CD4-positive, alpha-beta T cell treated with Interleukin-12 subunit alpha and Interleukin-12 subunit beta, for 1 hour (primary cell): ENCODE results near the gene PIGL.
"Not testable (repeated sequence)": the region's sequence is repeated elsewhere in the genome, so short reads cannot be mapped to it uniquely, and the experiment has no call there.

Source experiments
- DNase-seq: peaks from one replicate; pipeline ENCODE4 v3.0.0-alpha.2; 2020

PIGL gene

DNA sequence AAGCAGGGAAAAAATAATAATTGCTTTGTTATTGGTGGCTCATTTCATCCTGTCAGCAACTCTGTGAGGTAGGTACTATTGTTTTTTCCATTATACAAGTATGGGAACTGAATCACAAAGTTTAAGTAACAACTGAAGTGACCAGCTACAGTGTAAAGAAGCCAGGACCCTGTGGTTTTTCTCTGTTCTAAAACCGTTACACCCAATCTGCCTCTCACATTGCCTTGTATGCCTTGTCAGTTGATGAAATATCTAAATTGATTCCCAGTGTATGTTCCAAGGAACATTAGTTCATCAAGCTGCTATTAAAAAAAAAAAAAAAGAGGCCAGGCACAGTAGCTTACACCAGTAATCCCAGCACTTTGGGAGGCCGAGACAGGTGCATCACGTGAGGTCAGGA, 5.4 kb downstream of the PIGL start:
- DNase-seq: no peak

DNA sequence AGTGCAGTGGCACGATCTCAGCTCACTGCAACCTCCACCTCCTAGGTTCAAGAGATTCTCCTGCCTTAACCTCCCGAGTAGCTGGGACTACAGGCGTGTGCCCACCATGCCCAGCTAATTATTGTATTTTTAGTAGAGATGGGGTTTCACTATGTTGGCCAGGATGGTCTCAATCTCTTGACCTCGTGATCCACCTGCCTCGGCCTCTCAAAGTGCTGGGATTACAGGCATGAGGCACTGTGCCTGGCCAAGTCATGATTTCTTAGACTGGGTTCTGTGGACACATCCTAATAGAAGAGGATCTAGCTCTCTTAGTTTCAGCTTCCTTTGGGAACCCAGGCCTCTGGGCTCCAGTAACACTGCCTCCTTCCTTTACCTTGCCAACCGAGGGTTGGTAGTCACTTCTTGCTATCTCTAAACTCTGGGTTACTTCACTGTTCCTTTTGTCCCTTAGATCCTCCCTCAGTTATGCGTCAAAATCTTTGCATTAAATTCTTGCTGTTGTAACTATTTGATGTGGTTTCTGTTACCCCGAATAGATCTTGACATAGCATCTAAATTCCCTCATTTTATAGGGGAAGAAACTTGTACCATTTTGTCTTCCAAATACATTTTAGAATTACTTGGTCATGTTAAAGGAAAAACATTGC, 13.0 kb downstream of the PIGL start:
- DNase-seq: not testable (repeated sequence)

DNA sequence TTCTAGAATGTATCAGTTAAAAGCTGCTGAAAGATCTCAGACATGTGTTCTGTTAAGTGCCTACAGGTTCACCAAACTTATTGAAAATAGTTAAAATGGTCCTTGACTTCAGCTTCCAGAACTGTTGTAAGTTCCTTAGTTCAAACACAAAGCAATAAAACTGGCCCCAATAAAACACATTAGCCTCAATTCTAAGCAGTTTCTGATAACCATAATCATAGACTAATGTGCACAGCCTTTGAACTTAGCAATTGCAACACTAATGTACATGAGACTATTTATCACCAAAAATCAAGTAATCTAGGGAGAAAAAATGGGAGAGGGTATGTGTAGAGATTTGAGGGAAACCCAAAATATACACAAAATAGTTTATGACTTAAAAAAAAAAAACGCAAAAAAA, 15.4 kb downstream of the PIGL start:
- DNase-seq: no peak

DNA sequence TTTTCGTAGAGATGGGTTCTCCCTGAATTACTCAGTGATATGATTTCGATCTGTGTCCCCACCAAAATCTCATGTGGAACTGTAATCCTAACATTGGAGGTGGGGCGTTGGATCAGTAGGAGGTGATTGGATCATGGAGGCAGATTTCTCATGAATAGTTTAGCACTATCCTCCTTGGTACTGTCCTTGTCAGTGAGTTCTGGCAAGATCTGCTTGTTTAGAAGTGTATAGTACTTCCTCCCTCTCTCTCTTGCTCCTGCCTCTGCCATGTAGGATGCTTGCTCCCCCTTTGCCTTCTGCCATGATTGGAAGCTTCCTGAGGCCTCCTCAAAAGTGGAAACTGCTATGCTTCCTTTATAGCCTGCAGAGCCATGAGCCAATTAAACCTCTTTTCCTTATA, 22.9 kb downstream of the PIGL start:
- DNase-seq: no peak

DNA sequence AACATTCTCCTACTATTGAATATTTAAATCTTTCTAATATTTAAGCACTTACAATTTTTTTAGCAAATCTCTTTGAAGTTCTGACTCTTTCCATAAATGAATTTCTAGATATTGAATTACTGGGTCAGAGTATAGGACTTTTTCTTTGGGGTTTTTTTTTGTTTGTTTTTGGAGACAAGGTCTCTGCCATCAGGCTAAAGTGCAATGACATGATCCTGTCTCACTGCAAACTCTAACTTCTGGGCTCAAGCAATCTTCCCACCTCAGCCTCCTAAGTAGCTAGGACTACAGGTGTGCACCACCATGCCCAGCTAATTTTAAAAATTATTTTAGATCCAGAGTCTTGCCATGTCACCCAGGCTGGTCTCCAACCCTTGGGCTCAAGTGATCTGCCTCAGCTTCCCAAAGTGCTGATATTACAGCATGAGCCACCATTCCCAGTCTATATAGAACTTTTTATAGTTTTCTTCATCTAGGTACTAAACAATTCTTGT, 24.9 kb downstream of the PIGL start:
- no peak for DNase-seq

DNA sequence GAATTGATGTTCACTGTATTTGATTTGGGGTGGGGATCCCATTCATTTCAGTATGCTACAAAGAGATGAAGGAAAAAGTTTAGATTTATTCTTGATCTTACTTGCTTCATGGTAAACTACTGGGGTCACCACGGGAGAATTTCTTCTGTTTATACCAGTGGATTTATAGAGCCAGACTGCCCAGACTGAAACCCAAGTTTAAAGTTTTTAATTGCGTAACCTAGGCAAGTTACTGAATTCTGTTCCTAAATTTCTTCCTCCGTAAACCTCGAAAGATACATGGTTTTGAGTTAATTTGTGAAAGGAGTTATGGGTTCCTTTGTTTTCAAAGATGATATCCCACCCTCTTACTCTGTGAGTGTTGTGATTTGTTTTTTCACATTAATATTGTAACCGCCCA, 26.4 kb downstream of the PIGL start:
- no peak for DNase-seq

DNA sequence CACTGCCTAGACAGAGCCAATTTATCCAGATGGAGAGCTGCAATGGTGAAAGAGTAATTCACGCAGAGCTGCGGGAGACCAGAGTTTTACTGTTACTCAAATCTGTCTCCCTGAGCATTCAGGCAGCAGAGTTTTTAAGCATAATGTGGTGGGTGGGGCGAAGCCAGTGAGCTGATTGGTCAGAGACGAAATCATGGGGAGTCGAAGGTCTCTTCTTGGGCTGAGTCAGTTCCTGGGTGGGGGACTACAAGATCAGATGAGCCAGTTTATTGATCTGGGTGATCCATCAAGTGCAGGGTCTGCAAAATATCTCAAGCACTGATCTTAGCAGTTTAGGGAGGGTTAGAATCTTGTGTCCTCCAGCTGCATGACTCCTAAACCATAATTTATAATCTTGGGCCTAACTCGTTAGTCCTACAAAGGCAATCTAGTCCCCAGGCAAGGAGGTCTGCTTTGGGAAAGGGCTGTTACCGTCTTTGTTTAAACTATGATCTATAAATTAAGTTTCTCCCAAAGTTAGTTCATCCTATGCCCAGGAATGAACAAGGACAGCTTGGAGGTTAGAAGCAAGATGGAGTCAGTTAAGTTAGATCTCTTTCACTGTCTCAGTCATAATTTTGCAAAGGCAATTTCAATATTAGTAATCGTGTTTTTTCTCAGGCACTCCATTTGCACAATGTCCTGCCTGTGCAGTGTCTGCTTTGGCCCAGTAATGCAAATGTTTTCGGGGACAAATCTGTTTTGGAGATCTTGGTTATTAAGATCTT, 27.0 kb downstream of the PIGL start:
- DNase-seq: no peak

DNA sequence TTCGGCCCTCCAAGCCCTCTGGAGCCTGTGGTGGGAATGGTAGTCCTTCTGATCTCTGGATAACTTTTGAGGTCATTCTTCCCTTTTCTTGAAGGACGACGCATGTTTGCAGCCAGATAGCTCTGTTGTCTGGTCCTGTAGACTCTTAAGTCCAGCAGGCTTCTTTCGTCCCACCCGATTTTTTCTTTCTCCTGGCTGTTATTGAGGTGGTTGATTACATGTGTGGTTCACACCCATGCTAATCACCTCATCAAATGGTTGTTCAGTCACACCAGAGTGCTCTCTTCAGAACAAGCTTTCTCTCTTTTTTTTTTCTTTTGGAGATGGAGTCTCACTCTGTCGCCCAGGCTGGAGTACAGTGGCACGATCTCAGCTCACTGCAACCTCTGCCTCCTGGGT, 30.6 kb downstream of the PIGL start:
- no peak for DNase-seq

DNA sequence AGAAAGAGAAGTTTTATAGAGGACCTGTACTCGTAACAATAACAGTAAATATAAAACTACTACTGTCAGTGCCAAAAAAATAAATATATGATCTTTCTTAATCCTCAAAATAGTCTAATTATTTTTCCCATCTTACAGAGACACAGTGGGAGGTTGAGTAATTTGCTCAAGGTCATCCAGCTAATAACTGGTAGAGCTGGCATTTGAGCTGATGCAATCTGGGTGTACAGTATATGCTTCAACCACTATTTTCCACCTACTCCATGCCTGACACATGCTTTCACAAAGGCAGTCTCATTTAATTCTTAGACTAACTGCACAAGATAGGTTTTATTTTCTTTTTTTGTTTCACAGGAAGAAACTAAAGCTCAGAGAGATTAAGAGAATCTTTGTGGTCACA, 33.6 kb downstream of the PIGL start:
- no peak for DNase-seq

DNA sequence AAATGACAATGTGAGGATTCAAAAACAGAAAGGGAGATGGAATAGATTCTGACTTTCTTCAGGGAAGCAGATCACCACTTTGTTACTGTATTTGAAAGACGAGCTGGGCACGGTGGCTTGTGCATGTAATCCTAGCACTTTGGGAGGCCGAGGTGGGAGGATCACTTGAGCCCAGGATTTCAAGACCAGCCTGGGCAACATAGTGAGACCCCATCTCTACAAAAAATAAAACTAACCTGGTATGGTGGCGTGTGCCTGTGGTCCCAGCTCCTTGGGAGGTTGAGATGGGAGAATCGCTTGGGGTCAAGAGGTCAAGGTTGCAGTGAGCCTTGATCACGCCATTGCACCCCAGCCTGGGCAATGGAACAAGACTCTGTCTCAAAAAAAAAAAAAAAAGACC, 34.0 kb downstream of the PIGL start:
- DNase-seq: no peak

DNA sequence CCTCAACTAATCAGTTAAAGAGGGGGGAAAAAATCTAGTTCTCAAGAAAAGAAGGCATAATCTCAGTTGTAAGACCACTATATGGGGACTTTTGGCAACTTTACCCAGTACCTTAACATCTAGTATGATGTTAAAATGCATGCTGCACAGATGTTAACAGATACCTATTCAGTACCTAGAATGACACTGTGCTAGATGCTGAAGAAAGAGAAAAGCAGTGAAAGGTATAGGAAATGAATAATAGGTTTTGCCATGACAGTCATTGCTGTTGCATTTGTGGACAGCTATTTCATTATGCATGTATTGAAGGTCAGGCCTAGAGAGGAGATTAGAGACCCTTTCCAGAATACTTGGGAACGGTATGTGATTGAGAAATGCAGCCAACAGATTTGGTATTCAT, 34.5 kb downstream of the PIGL start:
- DNase-seq: no peak

DNA sequence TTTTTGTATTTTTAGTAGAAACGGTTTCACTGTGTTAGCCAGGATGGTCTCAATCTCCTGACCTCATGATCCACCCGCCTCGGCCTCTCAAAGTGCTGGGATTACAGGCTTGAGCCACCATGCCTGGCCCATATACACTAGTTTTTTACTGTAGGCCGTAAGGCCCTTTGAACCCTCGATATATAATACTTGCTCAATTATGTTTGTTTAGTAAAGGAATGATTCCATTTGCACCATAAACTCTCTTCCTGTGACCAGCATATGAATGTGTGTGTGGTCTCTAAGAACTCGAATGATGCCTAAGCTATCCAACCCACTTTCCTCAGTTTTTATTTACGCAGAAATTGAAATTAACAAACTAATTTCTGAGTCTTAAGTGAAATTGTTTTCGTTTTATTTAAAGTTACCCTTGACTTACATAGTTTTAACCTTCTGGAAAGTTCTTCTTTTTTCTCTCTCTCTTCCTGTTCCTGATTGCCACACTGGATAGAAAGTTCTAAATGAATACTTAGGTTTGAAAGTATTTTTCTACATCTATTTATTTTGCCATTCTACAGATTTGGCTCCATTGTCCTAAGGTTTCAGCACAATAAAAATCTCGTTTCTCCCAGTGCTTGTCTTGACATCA, 37.9 kb downstream of the PIGL start:
- DNase-seq: no peak

DNA sequence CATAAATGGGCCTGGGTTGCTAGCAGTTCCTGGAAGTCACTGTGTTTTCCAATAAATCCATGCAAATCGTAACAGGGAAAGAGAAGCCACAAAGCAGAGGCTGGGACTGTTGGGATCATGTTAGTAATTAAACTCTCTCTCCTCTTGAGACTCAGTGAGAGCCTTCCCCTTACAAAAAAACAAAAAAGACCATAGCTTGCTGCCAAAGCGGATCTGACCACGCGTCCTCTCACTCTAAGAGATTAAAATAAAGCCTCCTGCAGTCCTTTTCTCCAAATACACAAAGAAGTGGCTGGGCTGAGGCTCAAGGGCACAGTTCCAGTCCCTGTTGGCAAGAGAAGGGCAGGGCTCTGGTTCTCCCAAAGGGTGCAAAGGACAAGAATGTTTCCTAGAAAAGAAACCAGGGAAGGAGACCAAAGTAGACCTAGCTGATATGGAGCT, 38.5 kb downstream of the PIGL start:
- no peak for DNase-seq

DNA sequence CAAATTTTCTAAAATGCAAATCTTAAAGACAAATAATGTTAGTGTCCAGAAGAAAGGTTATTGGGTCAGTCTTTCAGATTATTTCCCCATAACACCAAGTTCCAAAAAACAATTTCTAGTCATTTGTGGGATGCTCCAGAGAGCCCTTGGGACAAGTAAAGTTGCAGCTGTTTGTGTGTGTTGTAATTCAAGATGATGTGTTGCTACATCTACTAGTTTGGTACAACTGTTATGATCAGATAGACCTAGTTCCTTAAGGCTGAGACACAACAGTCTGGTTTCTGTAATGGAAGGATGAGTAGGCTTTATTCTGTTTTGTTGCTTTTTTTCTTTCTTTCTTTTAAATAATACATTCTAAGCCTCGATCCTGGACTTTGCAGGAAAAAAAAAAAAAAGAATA, 41.9 kb downstream of the PIGL start:
- no peak for DNase-seq

DNA sequence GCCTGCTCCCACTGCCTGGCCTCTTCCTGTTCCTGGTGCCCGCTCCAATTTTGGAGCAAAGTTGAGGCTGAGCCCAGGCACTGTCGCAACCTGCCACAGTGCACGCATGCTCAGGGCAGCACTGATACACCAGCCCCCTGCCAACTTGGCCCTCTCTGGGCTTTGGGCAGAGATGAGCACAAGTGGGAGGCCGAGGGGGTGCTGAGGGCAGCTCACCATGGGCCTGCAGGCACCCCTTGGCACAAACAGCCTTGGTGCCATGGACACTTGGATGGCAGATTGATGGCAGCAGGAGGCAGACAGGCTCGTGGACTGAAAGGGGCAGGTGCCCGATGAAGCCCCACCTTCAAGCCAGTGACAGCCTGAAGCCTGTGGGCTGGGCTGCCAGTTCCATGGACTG, 42.9 kb downstream of the PIGL start:
- DNase-seq: no peak

DNA sequence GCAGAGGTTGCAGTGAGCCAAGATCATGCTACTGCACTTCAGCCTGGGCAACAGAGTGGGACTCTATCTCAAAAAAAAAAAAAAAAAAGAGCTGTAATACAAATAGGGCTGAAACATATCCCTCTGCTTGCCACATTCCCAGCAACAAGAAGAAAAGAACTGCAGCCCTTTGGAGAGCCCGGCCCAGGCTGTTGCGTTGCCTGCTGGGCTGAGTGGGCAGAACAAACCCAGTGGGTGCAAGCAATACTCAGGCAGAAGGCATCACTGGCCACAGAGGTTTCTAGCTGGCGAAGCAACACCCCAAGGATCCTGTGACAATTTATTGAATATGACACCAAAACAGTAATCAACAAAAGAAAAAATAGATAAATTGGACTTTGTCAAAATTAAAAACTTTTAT, 44.0 kb downstream of the PIGL start:
- DNase-seq: no peak

DNA sequence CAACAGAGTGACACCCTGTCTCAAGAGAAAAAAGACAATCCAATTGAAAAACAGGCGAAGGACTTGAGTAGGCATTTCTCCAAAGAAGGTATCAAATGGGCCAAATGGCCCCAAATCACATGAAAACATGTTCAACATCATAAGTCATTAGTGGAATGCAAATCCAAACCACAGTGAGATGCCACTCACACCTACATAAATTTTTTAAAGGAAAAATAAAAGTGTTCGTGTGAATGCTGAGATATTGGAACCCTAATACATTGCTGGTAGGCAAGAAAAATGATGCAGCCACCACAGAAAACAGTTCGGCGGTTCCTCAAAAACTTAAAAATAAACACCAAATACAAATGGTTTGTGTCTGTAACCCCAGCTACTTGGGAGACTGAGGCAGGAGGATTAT, 45.2 kb downstream of the PIGL start:
- no peak for DNase-seq

DNA sequence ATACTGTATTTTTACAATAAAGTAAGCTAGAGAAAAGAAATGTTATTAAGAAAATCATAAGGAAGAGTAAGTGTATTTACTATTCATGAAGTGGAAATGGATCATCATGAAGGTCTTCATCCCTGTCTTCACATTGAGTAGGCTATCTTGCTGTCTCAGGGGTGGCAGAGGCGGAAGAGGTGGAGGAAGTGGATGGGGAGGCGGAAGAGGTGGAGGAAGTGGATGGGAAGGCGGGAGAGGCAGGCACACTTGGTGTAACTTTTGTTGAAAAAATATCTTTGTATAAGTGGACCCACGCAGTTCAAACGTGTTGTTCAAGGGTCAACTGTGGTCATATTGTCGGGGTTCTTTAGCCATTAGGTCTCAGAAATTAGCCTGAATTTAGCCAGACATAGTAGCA, 50.2 kb downstream of the PIGL start:
- DNase-seq: no peak

DNA sequence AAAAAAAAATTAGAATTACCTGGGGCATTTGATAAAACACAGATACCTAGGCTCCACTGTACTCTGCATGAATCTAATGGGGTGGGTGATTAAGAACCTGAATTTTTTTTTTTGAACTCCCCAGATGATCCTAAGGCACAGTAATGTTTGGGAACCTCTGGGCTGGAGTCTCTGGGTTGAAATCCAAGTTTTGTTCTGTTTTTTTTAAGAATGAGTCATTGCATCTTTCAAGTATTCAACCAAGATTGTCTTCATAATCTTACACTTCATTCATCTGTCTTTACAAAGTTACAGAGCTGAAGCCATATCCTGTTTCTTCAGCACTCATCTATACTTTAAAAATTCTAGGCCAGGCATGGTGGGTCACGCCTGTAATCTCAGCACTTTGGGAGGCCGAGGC, 52.6 kb downstream of the PIGL start:
- DNase-seq: no peak

DNA sequence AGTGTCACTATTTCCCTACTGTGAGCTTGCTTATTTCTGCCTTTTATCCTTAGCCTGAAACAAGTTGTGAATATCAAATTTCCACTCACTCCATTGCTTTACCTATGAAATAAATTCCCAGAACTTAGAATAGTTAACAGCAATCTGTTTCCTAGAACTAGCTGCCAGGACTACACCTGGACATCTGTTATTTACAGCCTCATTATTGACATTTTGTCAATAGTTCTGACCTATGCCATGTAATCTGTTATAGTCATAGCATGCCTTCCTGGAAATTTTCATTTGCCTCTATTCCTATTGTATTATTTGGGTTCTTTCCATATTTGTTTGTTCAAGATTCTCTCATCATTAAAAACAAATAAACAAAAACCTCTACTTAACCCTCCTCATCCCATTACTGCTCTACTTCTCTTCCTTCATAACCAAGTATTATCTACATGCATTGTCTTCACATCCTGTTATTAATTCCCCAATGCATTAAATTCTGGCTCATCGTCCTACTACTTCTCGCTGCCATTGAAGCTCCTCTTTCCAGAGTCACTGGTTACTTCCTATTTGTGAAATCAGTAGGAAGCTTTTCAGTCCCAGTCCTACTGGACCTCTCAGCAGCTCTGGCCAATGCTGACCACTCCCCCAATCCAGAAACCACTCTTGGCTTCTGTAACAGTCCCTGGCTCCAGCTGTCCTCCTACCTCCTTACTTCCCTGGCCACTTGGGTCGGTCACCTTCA, 55.3 kb downstream of the PIGL start:
- DNase-seq: no peak

DNA sequence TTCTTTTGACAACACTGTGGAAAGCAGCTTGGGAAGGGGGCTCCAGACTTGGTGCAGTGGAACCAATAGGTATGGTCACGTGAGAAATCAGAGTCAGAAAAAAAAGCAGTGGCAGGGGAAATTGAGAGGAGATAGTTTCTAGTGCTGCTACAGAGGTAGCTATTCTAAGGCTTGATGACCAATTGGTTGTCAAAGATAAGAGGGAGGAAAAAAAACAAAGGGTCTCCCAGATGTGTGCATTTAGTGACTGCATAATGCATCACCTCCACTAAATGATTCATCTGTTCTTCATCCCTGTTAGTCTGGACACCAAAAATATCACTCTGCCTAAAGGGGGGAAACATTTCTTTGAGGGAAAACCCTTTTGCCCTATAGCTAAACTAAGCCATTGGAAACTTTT, 56.5 kb downstream of the PIGL start:
- DNase-seq: no peak

DNA sequence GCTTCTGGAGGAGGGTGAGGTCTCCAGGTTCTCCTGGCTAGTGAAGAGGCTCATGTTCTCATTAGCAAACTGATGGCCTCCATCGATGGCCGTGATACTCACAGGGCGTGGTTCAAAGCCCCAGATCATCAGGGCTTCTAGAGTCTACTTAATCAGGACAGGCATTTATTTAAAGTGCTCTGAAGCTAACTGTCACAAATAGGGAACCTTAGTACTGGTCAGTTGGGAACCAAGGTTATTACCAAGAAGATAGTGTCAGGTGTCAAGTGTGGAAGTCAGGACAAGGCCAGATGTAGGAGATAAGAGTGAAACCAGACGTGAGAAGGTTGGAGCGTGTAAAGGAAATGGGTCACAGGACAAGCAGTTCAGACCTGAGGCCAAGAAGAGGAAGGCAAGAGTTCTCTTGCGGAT, 56.9 kb downstream of the PIGL start:
- DNase-seq: no peak

DNA sequence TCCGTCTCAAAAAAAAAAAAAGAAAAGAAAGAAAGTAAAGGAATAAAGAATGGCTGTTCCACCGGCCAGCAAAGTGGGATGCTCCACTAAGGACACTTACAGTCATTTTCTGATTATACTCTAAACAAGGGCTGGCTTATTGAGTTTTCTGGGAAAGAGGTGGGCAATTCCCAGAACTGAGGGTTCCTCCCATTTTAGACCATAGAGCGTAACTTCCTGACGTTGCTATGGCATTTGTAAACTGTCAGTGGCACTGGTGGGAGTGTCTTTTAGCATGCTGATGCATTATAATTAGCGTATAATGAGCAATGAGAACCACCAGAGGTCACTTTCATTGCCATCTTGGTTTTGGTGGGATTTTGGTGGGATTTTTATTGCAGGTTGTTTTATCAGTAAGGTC, 58.0 kb downstream of the PIGL start:
- no peak for DNase-seq

DNA sequence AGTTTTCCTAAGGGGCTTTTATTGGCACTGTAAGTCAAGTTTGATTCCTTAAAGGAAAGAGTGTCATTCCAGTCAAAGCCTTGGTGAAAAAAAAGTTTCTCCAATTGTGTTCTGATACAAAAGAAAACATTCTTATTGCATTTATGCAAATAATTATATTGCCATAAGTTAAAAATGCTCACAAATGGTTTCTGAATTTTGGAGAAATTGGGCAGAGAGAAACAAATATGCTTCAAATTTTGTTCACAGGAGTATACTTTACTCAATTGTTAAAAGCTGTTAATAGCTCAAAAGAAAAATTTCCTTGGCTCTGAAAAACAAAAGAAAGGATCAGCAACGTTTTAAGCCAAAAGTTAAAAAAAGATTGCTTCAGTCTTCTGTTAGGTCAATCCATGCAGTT, 60.2 kb downstream of the PIGL start:
- DNase-seq: no peak
